H9 (cell line): Measurements from ENCODE around the gene PCDHB10. TPM values are rescaled to one million over a fixed set of nuclear protein-coding genes. Genes with fewer than 3 reads are reported as not detected.

Experiments used
- DNase-seq: peaks from one replicate; pipeline ENCODE4 v3.0.0-alpha.2; 2017
- H2AFZ ChIP-seq: one replicate; pipeline ENCODE4 v1.6.1; 2013; ENCODE audit warnings: mild to moderate bottlenecking, low read length, control low read depth, moderate library complexity
- H2AK5ac ChIP-seq: 2 replicates; pipeline ENCODE4 v1.6.1; 2013; ENCODE audit warnings: low read length, control low read depth, mixed read lengths; ENCODE audit not compliant: insufficient read length
- H2BK120ac ChIP-seq: one replicate; pipeline ENCODE4 v1.6.1; 2013; ENCODE audit warnings: low read depth, mild to moderate bottlenecking, low read length, control low read depth, inconsistent platforms; ENCODE audit not compliant: poor library complexity, severe bottlenecking
- H2BK12ac ChIP-seq: 2 replicates; pipeline ENCODE4 v1.6.1; 2013; ENCODE audit warnings: low read length, control low read depth, mixed read lengths, low read depth; ENCODE audit not compliant: insufficient read length
- H2BK15ac ChIP-seq: 2 replicates; pipeline ENCODE4 v1.6.1; 2013; ENCODE audit warnings: low read depth, low read length, control low read depth
- H2BK20ac ChIP-seq: one replicate; pipeline ENCODE4 v1.6.1; 2013; ENCODE audit warnings: low read depth, mild to moderate bottlenecking, low read length, control low read depth, inconsistent platforms; ENCODE audit not compliant: poor library complexity, severe bottlenecking
- H2BK5ac ChIP-seq: 2 replicates; pipeline ENCODE4 v1.6.1; 2013; ENCODE audit warnings: low read length, control low read depth, mixed read lengths; ENCODE audit not compliant: insufficient read length
- H3K14ac ChIP-seq: 2 replicates; pipeline ENCODE4 v1.6.1; 2013; ENCODE audit warnings: low read length, control low read depth; ENCODE audit not compliant: insufficient read depth
- H3K18ac ChIP-seq: 2 replicates; pipeline ENCODE4 v1.6.1; 2013; ENCODE audit warnings: low read depth, mild to moderate bottlenecking, mixed read lengths, low read length, control low read depth; ENCODE audit not compliant: insufficient read length
- H3K23ac ChIP-seq: 2 replicates; pipeline ENCODE4 v1.6.1; 2013; ENCODE audit warnings: low read length, control low read depth, mixed read lengths, low read depth; ENCODE audit not compliant: insufficient read length
- H3K23me2 ChIP-seq: 2 replicates; pipeline ENCODE4 v1.6.1; 2013; ENCODE audit warnings: low read depth, mild to moderate bottlenecking, mixed read lengths, low read length, control low read depth; ENCODE audit not compliant: insufficient read length, poor library complexity, severe bottlenecking
- H3K27ac ChIP-seq: 2 replicates; pipeline ENCODE4 v1.5.1; 2013; ENCODE audit warnings: low read length, control low read depth, mixed read lengths, low read depth; ENCODE audit not compliant: insufficient read length
- H3K27me3 ChIP-seq: 2 replicates; pipeline ENCODE4 v1.6.1; 2013; ENCODE audit warnings: low read length, control low read depth, inconsistent platforms; ENCODE audit not compliant: insufficient read depth
- H3K4ac ChIP-seq: 2 replicates; pipeline ENCODE4 v1.6.1; 2013; ENCODE audit warnings: low read depth, mild to moderate bottlenecking, control low read depth, inconsistent platforms, low read length, moderate library complexity
- H3K4me1 ChIP-seq: 2 replicates; pipeline ENCODE4 v1.6.1; 2013; ENCODE audit warnings: low read length, control low read depth, inconsistent platforms; ENCODE audit not compliant: insufficient read depth
- H3K4me2 ChIP-seq: 2 replicates; pipeline ENCODE4 v1.6.1; 2013; ENCODE audit warnings: low read length, control low read depth, mixed read lengths; ENCODE audit not compliant: insufficient read length, insufficient read depth
- H3K56ac ChIP-seq: 2 replicates; pipeline ENCODE4 v1.6.1; 2013; ENCODE audit warnings: low read depth, mild to moderate bottlenecking, mixed read lengths, low read length, control low read depth; ENCODE audit not compliant: insufficient read length
- H3K79me1 ChIP-seq: 2 replicates; pipeline ENCODE4 v1.6.1; 2013; ENCODE audit warnings: low read depth, mild to moderate bottlenecking, moderate library complexity, low read length, control low read depth, inconsistent platforms; ENCODE audit not compliant: insufficient read depth, poor library complexity, severe bottlenecking
- H3K79me2 ChIP-seq: 2 replicates; pipeline ENCODE4 v1.6.1; 2013; ENCODE audit warnings: low read length, control low read depth, inconsistent platforms; ENCODE audit not compliant: insufficient read depth
- H3K9ac ChIP-seq: 2 replicates; pipeline ENCODE4 v1.6.1; 2013; ENCODE audit warnings: low read length, control low read depth, mixed read lengths; ENCODE audit not compliant: insufficient read length; ENCODE audit errors: extremely low read depth
- H3K9me3 ChIP-seq: one replicate; pipeline ENCODE4 v1.6.1; 2013; ENCODE audit warnings: low read depth, low read length, inconsistent platforms; ENCODE audit not compliant: control insufficient read depth
- H3T11ph ChIP-seq: one replicate; pipeline ENCODE4 v1.6.1; 2013; ENCODE audit warnings: mild to moderate bottlenecking, low read length, control low read depth, inconsistent platforms
- H4K20me1 ChIP-seq: one replicate; pipeline ENCODE4 v1.6.1; 2013; ENCODE audit not compliant: control insufficient read depth, insufficient read length, insufficient read depth
- H4K5ac ChIP-seq: 2 replicates; pipeline ENCODE4 v1.6.1; 2013; ENCODE audit warnings: low read depth, mild to moderate bottlenecking, mixed read lengths, low read length, control low read depth; ENCODE audit not compliant: insufficient read length
- H4K8ac ChIP-seq: replicated peaks from 2 replicates; pipeline ENCODE4 v1.6.1; 2013; ENCODE audit warnings: low read length, control low read depth, mixed read lengths, low read depth; ENCODE audit not compliant: insufficient read length
- H4K91ac ChIP-seq: 2 replicates; pipeline ENCODE4 v1.6.1; 2013; ENCODE audit warnings: low read depth, mild to moderate bottlenecking, moderate library complexity, mixed read lengths, low read length, control low read depth; ENCODE audit not compliant: insufficient read length
- H3K27ac Mint-ChIP-seq, 3 experiments: 2 replicates in 2 of 3; 3 replicates in 1 of 3; pipeline ENCODE4 v1.8.0; 2020 to 2021; ENCODE audit warnings: mixed read lengths in 3 of 3, mild to moderate bottlenecking in 1 of 3, moderate library complexity in 1 of 3
- H3K27me3 Mint-ChIP-seq: 2 replicates; pipeline ENCODE4 v1.8.0; 2021; ENCODE audit warnings: low read depth, mild to moderate bottlenecking, moderate library complexity, mixed read lengths
- H3K36me3 Mint-ChIP-seq, 3 experiments: 2 replicates in 2 of 3; 3 replicates in 1 of 3; pipeline ENCODE4 v1.8.0; 2020 to 2021; ENCODE audit warnings: low read depth in 3 of 3, mixed read lengths in 3 of 3; ENCODE audit not compliant: insufficient read depth in 1 of 3
- H3K4me1 Mint-ChIP-seq, 2 experiments: 2 replicates each; pipeline ENCODE4 v1.8.0; 2020; ENCODE audit warnings: mixed read lengths in 2 of 2
- H3K4me3 Mint-ChIP-seq, 2 experiments: 2 replicates in 1 of 2; 3 replicates in 1 of 2; pipeline ENCODE4 v1.8.0; 2020 to 2021; ENCODE audit warnings: mild to moderate bottlenecking in 2 of 2, mixed read lengths in 2 of 2, moderate library complexity in 1 of 2
- H3K9me3 Mint-ChIP-seq, 2 experiments: 2 replicates in 1 of 2; 3 replicates in 1 of 2; pipeline ENCODE4 v1.8.0; 2020; ENCODE audit warnings: mild to moderate bottlenecking in 2 of 2, mixed read lengths in 2 of 2, moderate library complexity in 1 of 2
- WGBS: extraction: QIAGEN DNeasy Blood & Tissue Kit; methylation state at CpG from one replicate; pipeline ENCODE4 v1.1.7; 2013; ENCODE audit warnings: missing lambda C conversion rate, low lambda C conversion rate, mixed read lengths; ENCODE audit not compliant: insufficient read length; ENCODE audit errors: extremely low coverage; 5-methylcytosine and 5-hydroxymethylcytosine counted together
- total RNA-seq: library from RNA; stranded (reverse); gene quantifications from 2 replicates; pipeline ENCODE4 v1.2.1, GENCODE V29; 2021
- TF ChIP-seq, protein P1 (sequence below): fragments of 200-600 bp; sonication (generic); conservative IDR thresholded peaks from 3 replicates; pipeline ENCODE4 v1.8.0; 2021; ENCODE audit warnings: antibody characterized with exemption, mild to moderate bottlenecking

Gene PCDHB10
- total RNA-seq, 1 experiment from 2014 or later = 1.6 TPM

DNA sequence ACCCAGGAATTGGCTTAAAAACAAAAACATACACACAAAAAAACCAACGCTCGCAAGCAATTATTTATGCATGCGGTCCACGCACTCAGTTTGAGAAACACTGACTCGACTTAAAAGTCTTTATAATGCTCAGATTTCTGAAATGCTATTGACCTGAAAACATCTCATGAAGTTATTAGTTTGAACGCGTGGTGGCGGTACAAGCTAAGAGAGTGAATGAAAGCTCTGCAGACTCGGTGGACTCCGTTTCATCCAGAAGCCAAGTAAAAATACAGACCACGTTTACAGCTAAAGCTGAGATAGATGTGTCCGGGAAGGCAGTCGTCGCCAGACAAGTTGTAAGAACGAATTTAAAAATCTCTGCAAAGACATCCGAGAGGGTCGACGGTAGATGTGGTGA, 42.3 kb upstream of the PCDHB10 start, which contains the start of gene PCDHB6:
TSS of gene PCDHB6 (plus strand) at position 246 of the 400 bp plus-strand sequence. CDS start 201 bp downstream, outside the sequence.
- no peak for DNase-seq
- H3K27ac Mint-ChIP-seq = no peak within 1 kb of the TSS
- Histone ChIP-seq H3K56ac (no peak within 1 kb of the TSS), H3K23ac (no peak within 1 kb of the TSS), H4K5ac (no peak within 1 kb of the TSS), H2BK20ac (no peak within 1 kb of the TSS), H3K4me1 (no peaks in the 10 kb centered on the region), H4K91ac (no peak within 1 kb of the TSS), H3K9me3 (peaks cover 9% of the 10 kb centered on the region), H2AFZ (no peak within 1 kb of the TSS), H2AK5ac (no peak within 1 kb of the TSS), H3K23me2 (no peaks in the 10 kb centered on the region), H3K27me3 (no peaks in the 10 kb centered on the region), H4K8ac (no peak within 1 kb of the TSS), H3K79me1 (no peaks in the 10 kb centered on the region), H3K4me2 (no peak within 1 kb of the TSS), H3K27ac (no peak within 1 kb of the TSS), H2BK5ac (no peak within 1 kb of the TSS), H3K18ac (no peak within 1 kb of the TSS), H3K14ac (no peak within 1 kb of the TSS; the same call in 1 of the 2 replicates), H3K9ac (no peak within 1 kb of the TSS), H3K4ac (no peak within 1 kb of the TSS), H2BK15ac (no peak within 1 kb of the TSS), H3K79me2 (no peaks in the 10 kb centered on the region), H2BK12ac (no peak within 1 kb of the TSS), H2BK120ac (no peak within 1 kb of the TSS), H4K20me1 (no peaks in the 10 kb centered on the region), H3T11ph (no peak within 1 kb of the TSS)
- H3K9me3 Mint-ChIP-seq = peaks cover 27 to 29% of the 10 kb centered on the region in 2 experiments
- peaks cover 10% of the 10 kb centered on the region for H3K27me3 Mint-ChIP-seq
- H3K36me3 Mint-ChIP-seq = peaks cover 0 to 20% (median 1%) of the 10 kb centered on the region in 3 experiments; a peak in 5 of 7 replicates
- H3K4me3 Mint-ChIP-seq = no peak within 1 kb of the TSS
- no peaks in the 10 kb centered on the region for H3K4me1 Mint-ChIP-seq
- TF ChIP-seq, protein P1, sequence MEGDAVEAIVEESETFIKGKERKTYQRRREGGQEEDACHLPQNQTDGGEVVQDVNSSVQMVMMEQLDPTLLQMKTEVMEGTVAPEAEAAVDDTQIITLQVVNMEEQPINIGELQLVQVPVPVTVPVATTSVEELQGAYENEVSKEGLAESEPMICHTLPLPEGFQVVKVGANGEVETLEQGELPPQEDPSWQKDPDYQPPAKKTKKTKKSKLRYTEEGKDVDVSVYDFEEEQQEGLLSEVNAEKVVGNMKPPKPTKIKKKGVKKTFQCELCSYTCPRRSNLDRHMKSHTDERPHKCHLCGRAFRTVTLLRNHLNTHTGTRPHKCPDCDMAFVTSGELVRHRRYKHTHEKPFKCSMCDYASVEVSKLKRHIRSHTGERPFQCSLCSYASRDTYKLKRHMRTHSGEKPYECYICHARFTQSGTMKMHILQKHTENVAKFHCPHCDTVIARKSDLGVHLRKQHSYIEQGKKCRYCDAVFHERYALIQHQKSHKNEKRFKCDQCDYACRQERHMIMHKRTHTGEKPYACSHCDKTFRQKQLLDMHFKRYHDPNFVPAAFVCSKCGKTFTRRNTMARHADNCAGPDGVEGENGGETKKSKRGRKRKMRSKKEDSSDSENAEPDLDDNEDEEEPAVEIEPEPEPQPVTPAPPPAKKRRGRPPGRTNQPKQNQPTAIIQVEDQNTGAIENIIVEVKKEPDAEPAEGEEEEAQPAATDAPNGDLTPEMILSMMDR = peak; percentile 61; the same call in 2 of the 3 replicates
- WGBS = no CpG with 5 or more reads among the region's 18 CpGs
